ENCODE data around the gene GALNT17.

The GALNT17 gene

DNA sequence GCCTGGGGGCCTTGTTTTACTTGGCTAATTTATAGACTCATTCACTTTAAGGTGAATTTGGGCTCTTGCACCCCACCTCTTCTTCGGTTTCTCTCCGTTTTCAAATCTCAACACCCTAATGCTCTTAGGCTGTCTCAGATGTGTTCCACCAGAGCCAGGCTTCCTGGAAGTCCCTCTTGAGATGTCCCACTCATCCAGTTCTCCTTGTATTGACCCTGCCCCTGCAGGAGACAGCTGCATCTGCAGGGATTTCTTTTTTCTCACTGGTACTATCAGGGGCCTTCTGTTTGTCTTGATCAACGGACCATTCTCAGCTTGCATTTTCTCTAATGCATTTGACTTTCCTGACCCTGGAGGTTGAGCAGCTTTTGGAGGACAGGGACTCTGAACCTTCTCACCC is 279.5 kb downstream of the GALNT17 start:
- TF ChIP-seq, protein P1, sequence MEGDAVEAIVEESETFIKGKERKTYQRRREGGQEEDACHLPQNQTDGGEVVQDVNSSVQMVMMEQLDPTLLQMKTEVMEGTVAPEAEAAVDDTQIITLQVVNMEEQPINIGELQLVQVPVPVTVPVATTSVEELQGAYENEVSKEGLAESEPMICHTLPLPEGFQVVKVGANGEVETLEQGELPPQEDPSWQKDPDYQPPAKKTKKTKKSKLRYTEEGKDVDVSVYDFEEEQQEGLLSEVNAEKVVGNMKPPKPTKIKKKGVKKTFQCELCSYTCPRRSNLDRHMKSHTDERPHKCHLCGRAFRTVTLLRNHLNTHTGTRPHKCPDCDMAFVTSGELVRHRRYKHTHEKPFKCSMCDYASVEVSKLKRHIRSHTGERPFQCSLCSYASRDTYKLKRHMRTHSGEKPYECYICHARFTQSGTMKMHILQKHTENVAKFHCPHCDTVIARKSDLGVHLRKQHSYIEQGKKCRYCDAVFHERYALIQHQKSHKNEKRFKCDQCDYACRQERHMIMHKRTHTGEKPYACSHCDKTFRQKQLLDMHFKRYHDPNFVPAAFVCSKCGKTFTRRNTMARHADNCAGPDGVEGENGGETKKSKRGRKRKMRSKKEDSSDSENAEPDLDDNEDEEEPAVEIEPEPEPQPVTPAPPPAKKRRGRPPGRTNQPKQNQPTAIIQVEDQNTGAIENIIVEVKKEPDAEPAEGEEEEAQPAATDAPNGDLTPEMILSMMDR (conservative IDR thresholded peaks at IDR 0.05; ENCODE audit: low read depth) = no peak
- DNase-seq (ENCODE audit: low spot score) = no peak
- H3K27ac ChIP-seq = no peak overlapping the region
- POLR2A ChIA-PET (ENCODE audit: low non-redundant PET) = no interaction called here
- CTCF ChIA-PET = no interaction called here

DNA sequence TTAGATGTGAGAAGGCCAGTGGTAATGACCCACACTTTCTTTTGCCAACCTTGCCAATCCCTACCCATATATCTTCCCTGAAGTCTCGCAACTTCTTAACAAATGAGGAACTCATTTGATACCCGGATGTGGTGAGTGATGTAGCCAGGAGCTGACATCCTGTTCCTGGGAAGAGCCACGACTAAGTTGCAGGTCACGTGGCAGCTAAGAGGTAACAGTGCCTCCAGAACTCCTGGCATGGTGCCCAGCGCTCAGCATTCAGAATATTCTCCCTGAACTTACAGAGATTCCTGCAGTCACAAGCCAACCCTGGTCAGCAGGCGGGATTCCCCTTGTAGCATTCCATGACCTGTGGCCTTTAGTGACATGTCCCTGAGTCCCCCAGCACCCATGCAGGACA is 282.5 kb downstream of the GALNT17 start:
- no peak overlapping the region for H3K27ac ChIP-seq
- ChIA-PET CTCF (no interaction called here), POLR2A (ENCODE audit: low non-redundant PET) (no interaction called here)
- TF ChIP-seq, protein P1 (conservative IDR thresholded peaks at IDR 0.05; ENCODE audit: low read depth) = no peak
- DNase-seq (ENCODE audit: low spot score) = no peak

DNA sequence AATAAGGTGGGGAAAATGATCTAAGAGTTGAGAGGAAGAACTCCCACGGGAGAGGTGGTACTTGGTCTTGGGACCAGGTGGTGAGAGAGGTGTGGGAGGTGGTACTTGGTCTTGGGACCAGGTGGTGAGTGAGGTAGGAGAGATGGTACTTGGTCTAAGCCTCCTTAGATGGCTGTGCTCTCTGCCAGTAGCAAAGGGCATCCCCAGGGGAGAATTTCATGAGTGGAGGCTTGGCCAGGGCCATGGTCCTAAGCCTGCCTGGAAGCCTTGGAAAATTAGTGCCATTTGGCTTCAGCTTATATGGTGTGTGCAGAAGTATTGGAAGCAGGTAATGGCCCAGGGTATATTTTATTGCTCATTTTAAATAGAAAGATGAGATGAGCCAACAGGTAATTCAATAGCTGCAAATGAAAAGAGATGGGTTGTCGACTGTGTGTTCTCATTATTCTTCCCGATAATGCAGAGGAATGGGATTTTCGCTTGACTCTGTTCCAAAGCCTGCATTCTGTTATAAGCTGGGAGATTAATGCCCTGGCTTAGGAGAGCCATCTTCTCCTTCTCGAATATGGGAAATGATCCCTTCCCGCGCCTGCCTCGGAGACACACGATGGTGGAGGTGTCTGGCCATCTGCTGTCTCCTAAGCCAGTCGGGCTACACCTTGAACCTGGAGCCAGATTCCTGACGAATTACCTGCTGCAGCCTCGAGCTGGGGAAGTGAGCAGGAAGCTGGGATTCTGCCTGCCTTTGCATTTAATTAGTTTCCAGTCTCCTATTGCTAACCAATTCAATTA is 287.8 kb downstream of the GALNT17 start:
- TF ChIP-seq, protein P1 (conservative IDR thresholded peaks at IDR 0.05; ENCODE audit: low read depth) = no peak
- no peak for DNase-seq (ENCODE audit: low spot score)
- POLR2A ChIA-PET (ENCODE audit: low non-redundant PET) = no interaction called here
- CTCF ChIA-PET = no interaction called here
- no peak overlapping the region for H3K27ac ChIP-seq

DNA sequence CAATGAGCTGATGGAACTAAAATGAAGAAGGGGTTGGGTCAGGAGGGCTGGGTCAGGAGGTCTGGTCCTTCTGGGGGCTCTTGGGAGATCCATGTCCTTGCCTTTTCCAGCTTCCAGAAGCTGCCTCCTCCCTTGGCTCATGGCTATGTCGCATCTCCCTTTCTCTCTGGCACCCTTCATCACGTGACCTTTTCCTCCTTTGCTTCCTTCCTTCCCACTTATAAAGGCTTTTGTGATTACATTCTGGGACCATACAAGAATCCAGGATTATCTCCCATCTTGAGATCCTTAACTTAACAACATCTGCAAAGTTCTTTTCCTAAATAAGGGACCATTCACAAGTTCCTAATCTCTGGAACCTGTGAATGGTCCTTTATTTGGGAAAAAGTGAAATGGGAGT is 290.2 kb downstream of the GALNT17 start:
- H3K27ac ChIP-seq = no peak overlapping the region
- ChIA-PET POLR2A (ENCODE audit: low non-redundant PET) (no interaction called here), CTCF (no interaction called here)
- DNase-seq (ENCODE audit: low spot score) = no peak
- TF ChIP-seq, protein P1 (conservative IDR thresholded peaks at IDR 0.05; ENCODE audit: low read depth) = no peak

DNA sequence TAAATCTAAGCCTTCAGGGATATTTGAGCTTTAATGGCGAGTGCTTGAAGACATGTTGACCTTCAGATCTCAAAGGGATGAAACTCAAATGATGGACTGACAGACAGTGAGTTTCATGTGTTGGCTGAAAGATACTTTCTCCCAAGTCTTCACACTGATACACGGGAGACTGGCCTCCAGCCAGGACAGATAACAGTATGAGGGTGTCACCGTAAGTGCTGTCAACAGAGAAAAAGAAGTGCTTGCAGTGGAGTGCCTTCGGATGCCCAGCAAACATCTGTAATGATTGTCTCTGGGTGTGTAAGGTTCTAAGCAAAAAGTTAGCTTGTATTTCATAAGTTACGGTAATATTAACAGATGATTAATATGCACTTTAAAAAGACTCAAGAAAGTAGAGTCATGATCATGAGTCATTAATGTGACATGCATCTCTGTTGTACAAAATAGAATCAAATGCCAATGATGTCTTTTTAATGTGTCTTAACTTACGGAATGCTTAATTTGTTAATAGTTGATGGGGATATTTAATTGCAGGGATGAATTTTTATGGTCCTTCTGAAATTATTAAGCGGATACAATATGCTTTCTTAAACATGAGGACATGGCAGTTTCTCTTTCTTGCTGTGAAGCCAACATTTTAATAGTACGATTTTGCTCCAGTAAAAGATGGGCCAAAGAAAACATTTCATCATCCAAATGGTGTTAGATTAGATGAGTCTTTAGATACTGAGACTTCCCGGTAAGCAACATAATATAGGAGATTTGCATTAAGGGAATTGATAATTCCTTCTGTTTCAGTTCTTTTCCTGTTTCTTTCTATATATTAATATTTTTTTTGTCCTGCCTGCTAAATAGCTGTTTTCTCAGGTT is 292.5 kb downstream of the GALNT17 start:
- ChIA-PET POLR2A (ENCODE audit: low non-redundant PET) (no interaction called here), CTCF (no interaction called here)
- H3K27ac ChIP-seq = no peak overlapping the region
- TF ChIP-seq, protein P1 (conservative IDR thresholded peaks at IDR 0.05; ENCODE audit: low read depth) = no peak
- no peak for DNase-seq (ENCODE audit: low spot score)

DNA sequence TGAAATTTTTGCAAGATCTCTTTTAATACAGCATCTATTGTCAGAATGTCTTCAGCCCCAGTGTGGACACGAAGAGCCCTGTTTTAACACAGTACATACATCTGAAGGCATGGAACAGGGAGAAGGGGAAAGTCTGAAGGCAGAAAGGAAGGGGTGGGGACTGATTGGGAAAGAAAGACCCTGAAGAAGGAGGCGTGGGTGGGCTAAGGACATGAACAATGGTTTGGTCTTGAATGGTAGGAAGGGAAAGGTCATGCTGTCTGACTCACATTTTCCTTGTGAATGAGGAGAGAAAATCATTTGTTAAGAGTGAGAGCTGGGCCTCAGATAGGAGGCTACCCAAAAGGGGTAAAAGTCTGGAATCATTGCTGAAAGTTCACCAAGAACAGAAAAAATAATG is 297.1 kb downstream of the GALNT17 start:
- CTCF ChIA-PET = no interaction called here

More for the DNA sequence above, 297.1 kb downstream of the GALNT17 start:
- POLR2A ChIA-PET (ENCODE audit: low non-redundant PET) = no interaction called here
- H3K27ac ChIP-seq = no peak overlapping the region
- no peak for DNase-seq (ENCODE audit: low spot score)
- TF ChIP-seq, protein P1 (conservative IDR thresholded peaks at IDR 0.05; ENCODE audit: low read depth) = no peak

Measured in RWPE1 (cell line).